HG03460 (cell line): ENCODE results near the gene MRE11.
"Not testable (repeated sequence)": the region's sequence is repeated elsewhere in the genome, so short reads cannot be mapped to it uniquely, and the experiment has no call there.

ENCODE experiments used
- ATAC-seq: cut with Tn5 transposase; IDR thresholded peaks from one replicate; pipeline ENCODE4 v1.9.1; 2021; ENCODE audit not compliant: unreplicated experiment

Gene MRE11

DNA sequence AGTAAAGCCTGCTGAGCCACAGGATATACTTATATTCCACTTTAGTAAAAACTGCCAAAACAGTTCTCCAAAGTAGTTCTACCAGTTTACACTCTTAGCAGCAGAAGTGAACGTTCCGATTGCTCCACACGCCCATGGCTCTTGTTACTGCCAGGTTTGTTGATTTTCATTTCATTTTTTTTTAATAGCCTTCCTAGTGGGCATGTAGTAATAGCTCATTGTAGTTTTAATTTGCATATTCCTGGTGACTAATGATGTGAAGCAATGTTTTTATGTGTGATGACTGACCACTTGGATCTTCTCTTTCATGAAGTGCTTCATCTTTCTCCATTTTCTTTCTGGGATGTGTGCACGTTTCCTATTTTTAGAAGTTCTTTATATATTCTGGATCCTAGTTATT, 13.8 kb upstream of the MRE11 start:
- ATAC-seq: no peak

- ATAC-seq: not testable (repeated sequence)
Observed at GRCh38 chr11:94506513-94506912, 12.9 kb upstream of the MRE11 start.

GRCh38 chr11:94504689-94505293, 11.1 kb upstream of the MRE11 start:
- ATAC-seq: no peak

GRCh38 chr11:94501522-94501921, 7.9 kb upstream of the MRE11 start:
- ATAC-seq: no peak

DNA sequence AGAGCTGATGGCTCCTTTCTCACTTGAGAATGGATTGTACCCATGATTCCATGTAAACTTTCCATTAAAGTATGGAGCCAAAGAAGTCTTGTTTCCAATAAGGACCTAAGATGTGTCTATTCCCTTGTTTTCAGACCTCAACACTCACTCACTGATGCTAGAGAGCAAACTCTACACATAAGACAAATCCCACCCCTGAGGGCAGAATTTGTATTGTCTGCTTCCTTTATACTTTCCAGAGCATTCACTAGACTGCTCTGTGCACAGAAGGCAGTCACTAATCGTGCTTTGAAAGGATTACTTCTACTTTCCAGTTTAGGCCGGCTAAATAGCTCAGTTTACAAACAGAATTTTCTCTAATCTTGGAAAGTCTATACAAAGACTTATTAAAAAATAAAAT, 6.5 kb upstream of the MRE11 start:
- no peak for ATAC-seq

GRCh38 chr11:94494126-94494680, 559 bp upstream of the MRE11 start:
- peak; percentile 51 for ATAC-seq

- ATAC-seq: no peak
Observed at GRCh38 chr11:94486068-94486467, 7.6 kb downstream of the MRE11 start.

GRCh38 chr11:94481342-94481741, 12.3 kb downstream of the MRE11 start:
- ATAC-seq: no peak

- no peak for ATAC-seq
Observed at GRCh38 chr11:94477624-94478023, 16.0 kb downstream of the MRE11 start.

- peak; percentile 78 for ATAC-seq
Observed at GRCh38 chr11:94472916-94473799, 20.5 kb downstream of the MRE11 start.

GRCh38 chr11:94469416-94469815, 24.2 kb downstream of the MRE11 start:
- ATAC-seq: peak; percentile 88

GRCh38 chr11:94459576-94459975, 34.1 kb downstream of the MRE11 start:
- ATAC-seq: no peak

DNA sequence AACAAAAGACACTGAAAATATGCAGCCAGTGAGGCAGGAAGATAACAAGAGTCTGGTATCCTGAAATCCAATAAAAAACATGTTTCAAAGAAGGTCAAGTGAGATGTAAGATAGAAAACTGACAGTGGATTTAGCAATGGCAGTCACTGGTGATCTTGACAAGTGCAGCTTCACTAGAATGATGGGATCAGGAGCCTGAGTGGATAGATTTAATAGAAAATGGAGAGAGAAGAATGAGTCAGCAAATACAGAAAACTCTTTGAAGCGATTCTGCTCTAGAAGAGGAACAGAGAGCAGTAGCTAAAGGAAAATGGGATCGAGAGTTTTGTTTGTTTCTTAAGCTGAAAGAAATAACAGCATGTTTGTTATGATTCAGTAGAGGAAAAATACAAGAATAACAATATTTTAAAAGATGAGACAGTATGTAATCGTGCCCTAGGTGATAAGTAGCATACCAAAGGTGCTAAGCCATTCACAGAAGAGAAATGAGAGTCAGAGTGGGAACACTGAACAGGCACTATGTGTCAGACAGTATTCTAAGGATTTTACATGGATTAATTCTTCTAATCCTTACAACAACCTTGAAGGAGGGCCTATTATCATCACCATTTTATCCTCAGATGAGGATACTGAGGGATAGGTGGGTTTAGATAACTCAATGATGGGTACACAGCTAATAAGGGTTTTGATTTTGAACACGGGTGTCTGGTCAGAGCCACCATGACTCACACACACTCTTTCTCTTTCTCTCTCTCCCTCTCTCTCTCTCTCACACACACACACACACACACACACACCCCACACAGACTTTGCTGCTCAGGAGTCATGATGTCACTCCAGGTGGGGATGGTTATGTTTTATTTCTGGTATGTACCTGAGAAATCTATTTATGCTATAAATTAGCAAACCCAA, 36.3 kb downstream of the MRE11 start:
- ATAC-seq: no peak

DNA sequence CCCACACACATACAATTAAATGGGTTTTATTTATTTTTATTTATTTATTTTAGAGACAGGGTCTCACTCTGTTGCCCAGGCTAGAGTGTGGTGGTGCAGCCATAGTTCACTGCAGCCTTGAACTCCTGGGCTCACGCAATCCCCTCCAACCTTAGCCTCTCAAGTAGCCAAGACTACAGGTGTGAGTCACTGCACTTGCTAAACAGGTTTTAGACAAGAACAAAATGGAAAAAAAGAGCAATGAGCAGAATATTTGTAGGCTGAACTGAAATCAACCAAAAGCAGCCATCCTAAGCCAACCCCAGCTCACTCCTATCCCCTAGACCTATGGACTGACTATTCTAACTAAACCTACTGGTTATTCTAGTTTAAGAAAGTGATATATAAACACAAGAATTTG, 37.8 kb downstream of the MRE11 start:
- no peak for ATAC-seq

- ATAC-seq: no peak
Observed at GRCh38 chr11:94454301-94454700, 39.3 kb downstream of the MRE11 start.

DNA sequence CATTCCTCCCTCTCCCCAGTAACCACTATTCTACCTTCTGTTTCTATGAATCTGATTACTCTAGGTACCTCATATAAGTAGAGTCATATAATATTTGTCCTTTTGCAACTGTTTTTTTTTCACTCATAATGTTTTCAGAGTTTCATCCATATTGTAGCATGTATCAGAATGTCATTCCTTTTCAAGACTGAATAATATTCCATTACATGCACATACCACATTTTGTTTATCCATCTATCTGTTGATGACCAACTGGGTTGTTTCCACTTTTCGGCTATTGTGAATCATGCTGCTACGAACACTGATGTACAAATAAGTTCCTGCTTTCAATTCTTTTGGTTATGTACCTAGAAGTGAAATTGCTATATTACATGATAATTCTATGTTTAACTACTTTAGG, 40.7 kb downstream of the MRE11 start:
- no peak for ATAC-seq

- ATAC-seq: no peak
Observed at GRCh38 chr11:94450048-94450447, 43.6 kb downstream of the MRE11 start.

DNA sequence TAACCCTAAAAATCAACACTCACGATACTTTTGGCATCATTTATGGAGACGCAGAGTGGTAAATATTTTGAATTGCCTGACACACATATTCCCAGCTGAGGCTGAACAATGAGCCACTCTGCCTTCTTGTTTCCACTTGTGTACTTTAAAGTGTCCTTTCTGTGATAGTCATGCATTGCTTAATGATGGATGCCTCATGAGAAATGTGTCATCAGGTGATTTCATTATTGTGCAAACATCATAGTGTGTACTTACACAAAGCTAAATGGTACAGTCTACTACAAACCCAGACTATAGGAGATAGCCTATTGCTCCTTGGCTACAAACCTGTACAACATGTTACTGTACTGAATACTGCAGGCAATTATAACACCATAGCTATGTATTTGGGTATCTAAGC, 44.2 kb downstream of the MRE11 start:
- ATAC-seq: no peak

DNA sequence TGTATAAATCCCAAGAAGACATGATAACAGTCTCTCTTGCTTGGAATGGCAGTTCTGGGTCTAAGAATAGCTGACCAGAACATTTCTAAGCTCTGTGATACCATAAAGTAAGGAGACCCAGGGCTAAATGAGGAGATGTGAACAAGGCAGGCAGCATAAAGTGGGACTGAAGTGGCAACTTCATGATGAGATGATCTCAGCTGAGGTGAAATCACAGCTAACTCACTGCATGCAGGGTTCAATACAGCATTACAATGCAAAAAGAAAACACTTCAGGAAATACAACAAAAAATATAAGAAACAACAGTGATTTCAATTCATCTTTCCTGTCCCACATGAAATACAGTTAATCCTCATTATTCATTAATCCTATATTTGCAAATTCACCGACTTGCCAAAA, 44.6 kb downstream of the MRE11 start:
- no peak for ATAC-seq

- ATAC-seq: no peak
Observed at GRCh38 chr11:94447149-94447548, 46.5 kb downstream of the MRE11 start.

DNA sequence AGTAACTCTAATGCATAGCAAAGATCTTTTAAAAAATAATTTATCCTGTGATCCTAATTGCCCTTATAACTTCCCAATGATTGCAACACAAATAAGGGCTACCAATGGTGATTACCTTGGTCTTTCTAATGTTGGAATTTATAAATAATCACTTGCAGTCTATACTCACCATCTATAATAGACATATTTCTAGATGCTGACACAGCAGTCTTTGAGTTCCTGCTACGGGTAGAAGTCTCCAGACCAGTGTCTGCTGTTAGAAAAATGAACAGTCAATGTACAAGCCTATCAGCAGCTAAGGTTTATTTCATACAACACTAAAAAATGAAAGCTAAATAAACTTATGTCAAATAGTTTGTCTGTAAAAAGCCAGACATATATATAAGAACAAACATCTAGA, 48.0 kb downstream of the MRE11 start:
- ATAC-seq: no peak
